Muscle of arm (tissue), 12 donors: Measurements from ENCODE around the gene LPCAT1. TPM values are rescaled to one million over a fixed set of nuclear protein-coding genes. Genes with fewer than 3 reads are reported as not detected.
"Not testable (repeated sequence)": the region's sequence is repeated elsewhere in the genome, so short reads cannot be mapped to it uniquely, and the experiment has no call there.

ENCODE experiments used
- DNase-seq: peaks from one replicate; pipeline ENCODE4 v3.0.0-alpha.2; 2013
- polyA plus RNA-seq, 12 donors: library from polyadenylated mRNA; unstranded; fragments of 120-200 nt; gene quantifications; one replicate each; pipeline ENCODE4 v1.2.1, GENCODE V29; 2013; ENCODE audit not compliant: insufficient read length in 12 of 12

LPCAT1 gene
- polyA plus RNA-seq, 12 donors = 25.7 to 47.3 (median 35.2) TPM; not detected in 1

GRCh38 chr5:1511651-1512540 is 11.9 kb downstream of the LPCAT1 start:
- no peak for DNase-seq

GRCh38 chr5:1511048-1511447 is 12.7 kb downstream of the LPCAT1 start:
- no peak for DNase-seq

- no peak for DNase-seq
Observed at GRCh38 chr5:1510631-1511030, 13.1 kb downstream of the LPCAT1 start.

GRCh38 chr5:1510151-1510561 is 13.6 kb downstream of the LPCAT1 start:
- no peak for DNase-seq

GRCh38 chr5:1509346-1510085 is 14.2 kb downstream of the LPCAT1 start:
- no peak for DNase-seq

- no peak for DNase-seq
Observed at GRCh38 chr5:1508659-1509290, 15.0 kb downstream of the LPCAT1 start.

- DNase-seq = no peak
Observed at GRCh38 chr5:1507961-1508658, 15.7 kb downstream of the LPCAT1 start.

- DNase-seq = no peak
Observed at GRCh38 chr5:1507457-1507856, 16.3 kb downstream of the LPCAT1 start.

GRCh38 chr5:1507014-1507375 is 16.8 kb downstream of the LPCAT1 start:
- no peak for DNase-seq

GRCh38 chr5:1506242-1507013 is 17.3 kb downstream of the LPCAT1 start:
- no peak for DNase-seq

GRCh38 chr5:1505506-1506241 is 18.1 kb downstream of the LPCAT1 start:
- DNase-seq = peak; percentile 48

- DNase-seq = not testable (repeated sequence)
Observed at GRCh38 chr5:1505089-1505488, 18.7 kb downstream of the LPCAT1 start.

GRCh38 chr5:1504617-1505016 is 19.1 kb downstream of the LPCAT1 start:
- DNase-seq = no peak

- DNase-seq = no peak
Observed at GRCh38 chr5:1504069-1504595, 19.6 kb downstream of the LPCAT1 start.

- no peak for DNase-seq
Observed at GRCh38 chr5:1503241-1504068, 20.3 kb downstream of the LPCAT1 start.

- no peak for DNase-seq
Observed at GRCh38 chr5:1502737-1503120, 21.0 kb downstream of the LPCAT1 start.

- no peak for DNase-seq
Observed at GRCh38 chr5:1502046-1502736, 21.6 kb downstream of the LPCAT1 start.

- DNase-seq = no peak
Observed at GRCh38 chr5:1501372-1502045, 22.3 kb downstream of the LPCAT1 start.
